ENCODE results near the gene BLOC1S4. TPM values are rescaled to one million over a fixed set of nuclear protein-coding genes. Genes with fewer than 3 reads are reported as not detected.
"Not testable (repeated sequence)": the region's sequence is repeated elsewhere in the genome, so short reads cannot be mapped to it uniquely, and the experiment has no call there.

Gene BLOC1S4, protein sequence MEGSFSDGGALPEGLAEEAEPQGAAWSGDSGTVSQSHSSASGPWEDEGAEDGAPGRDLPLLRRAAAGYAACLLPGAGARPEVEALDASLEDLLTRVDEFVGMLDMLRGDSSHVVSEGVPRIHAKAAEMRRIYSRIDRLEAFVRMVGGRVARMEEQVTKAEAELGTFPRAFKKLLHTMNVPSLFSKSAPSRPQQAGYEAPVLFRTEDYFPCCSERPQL
- total RNA-seq (5.6 TPM), polyA plus RNA-seq (12.4 TPM)

DNA sequence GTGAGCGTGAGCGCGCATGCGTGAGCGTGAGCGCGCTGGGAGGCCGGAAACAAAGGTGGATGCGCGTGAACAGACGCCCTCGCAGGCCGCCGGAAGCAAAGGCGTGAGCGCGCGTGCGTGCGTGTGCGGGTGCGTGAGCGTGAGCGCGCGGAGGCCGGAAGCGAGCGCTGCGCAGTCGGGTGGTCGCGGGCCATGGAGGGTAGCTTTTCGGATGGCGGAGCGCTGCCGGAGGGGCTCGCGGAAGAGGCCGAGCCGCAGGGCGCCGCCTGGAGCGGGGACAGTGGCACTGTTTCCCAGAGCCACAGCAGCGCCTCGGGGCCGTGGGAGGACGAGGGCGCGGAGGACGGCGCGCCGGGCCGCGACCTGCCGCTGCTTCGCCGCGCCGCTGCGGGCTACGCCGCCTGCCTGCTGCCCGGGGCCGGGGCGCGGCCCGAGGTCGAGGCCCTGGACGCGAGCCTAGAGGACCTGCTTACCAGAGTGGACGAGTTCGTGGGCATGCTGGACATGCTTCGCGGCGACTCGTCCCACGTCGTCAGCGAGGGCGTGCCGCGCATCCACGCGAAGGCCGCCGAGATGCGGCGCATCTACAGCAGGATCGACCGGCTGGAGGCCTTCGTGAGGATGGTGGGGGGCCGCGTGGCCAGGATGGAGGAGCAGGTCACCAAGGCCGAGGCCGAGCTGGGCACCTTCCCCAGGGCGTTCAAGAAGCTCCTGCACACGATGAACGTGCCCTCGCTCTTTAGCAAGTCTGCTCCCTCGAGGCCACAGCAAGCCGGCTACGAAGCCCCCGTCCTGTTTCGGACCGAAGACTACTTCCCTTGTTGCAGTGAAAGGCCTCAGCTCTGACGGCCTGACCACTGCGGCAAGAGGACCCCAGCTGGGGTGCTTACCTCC lies at the start of gene BLOC1S4:
Gene BLOC1S4 (plus strand): TSS at position 157 of the 894 bp plus-strand sequence. CDS start 36 bp downstream, at position 193.
- H3K4me3 ChIP-seq (ENCODE audit: low read depth, low read length): peak within 1 kb of the TSS; percentile 73
- peak; percentile 64 for DNase-seq (ENCODE audit: extremely low spot score)
- WGBS: under 1% methylated on average over 109 of the region's 109 CpGs
- H3K4me1 ChIP-seq (ENCODE audit: insufficient read depth): no peaks in the 10 kb centered on the region
- H3K36me3 ChIP-seq (ENCODE audit: insufficient read depth): no peaks in the 10 kb centered on the region
- H3K27ac ChIP-seq (ENCODE audit: low read depth): peak within 1 kb of the TSS; percentile 97

DNA sequence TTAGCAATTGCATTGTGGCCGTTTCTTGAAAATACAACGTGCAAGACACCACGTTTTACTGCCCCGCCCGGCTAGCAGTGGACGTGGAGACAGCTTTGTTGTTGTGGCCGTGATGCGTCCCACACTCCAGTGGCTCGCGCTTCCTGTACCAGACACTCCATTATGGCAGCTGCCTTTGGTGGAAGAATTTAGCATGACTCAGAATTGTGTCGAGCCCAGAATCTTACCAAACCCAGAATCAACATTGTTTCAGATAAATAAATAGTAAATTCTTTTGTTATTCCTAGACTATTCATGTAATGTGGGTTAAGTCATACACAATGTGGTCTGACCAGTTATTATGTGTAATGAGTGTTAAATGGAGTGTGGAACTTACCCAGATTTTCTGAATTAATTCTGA lies 47.6 kb upstream of the BLOC1S4 start:
- Histone ChIP-seq H3K27ac (ENCODE audit: low read depth) (no peak overlapping the region), H3K36me3 (ENCODE audit: insufficient read depth) (no peaks in the 10 kb centered on the region), H3K4me1 (ENCODE audit: insufficient read depth) (peaks cover 1% of the 10 kb centered on the region), H3K4me3 (ENCODE audit: low read depth, low read length) (no peak overlapping the region)
- no peak for DNase-seq (ENCODE audit: extremely low spot score)
- 83% methylated on average over 11 of the region's 11 CpGs for WGBS

DNA sequence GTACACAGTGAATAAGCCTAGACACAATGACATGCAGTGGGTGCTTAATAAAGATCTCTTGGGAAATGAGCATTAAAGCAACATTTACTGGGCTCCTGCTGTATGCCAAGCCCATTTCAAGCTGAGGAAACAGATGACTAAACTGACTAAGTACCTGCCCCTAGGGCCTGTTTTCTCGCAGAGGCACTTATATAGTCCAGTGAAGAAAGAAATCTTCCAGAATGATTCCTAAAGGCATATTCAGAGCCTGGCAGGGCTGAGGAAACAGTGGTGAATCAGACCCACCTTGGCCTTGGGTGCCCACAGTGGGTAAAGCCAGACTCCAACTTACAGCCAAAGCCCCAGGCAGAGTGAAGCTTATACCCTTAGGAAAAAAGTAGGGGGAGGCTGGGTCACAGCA lies 44.3 kb upstream of the BLOC1S4 start:
- H3K4me1 ChIP-seq (ENCODE audit: insufficient read depth): no peaks in the 10 kb centered on the region
- 94% methylated on average over 1 of the region's 1 CpG for WGBS
- no peak overlapping the region for H3K27ac ChIP-seq (ENCODE audit: low read depth)
- no peak for DNase-seq (ENCODE audit: extremely low spot score)
- no peak overlapping the region for H3K4me3 ChIP-seq (ENCODE audit: low read depth, low read length)
- H3K36me3 ChIP-seq (ENCODE audit: insufficient read depth): no peaks in the 10 kb centered on the region

DNA sequence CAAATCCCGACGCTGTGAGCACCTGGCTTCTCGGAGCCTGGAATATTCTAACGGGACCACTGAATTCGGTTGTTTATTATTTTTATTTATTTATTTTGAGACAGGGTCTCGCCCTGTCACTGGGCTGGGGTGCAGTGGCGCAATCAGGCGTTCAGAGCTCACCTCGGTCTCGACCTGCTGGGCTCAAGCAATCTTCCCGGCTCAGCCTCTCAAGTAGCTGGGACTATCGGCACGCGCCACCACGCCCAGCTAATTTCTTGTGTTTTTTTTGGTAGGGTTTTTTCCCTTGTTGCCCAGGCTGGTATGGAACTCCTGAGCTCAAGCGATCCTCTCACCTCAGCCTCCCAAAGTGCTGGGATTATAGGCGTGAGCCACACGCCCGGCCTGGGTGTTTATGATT lies 43.8 kb upstream of the BLOC1S4 start:
- DNase-seq (ENCODE audit: extremely low spot score): no peak
- no peak overlapping the region for H3K27ac ChIP-seq (ENCODE audit: low read depth)
- H3K4me3 ChIP-seq (ENCODE audit: low read depth, low read length): no peak overlapping the region
- H3K36me3 ChIP-seq (ENCODE audit: insufficient read depth): no peaks in the 10 kb centered on the region
- no peaks in the 10 kb centered on the region for H3K4me1 ChIP-seq (ENCODE audit: insufficient read depth)
- 96% methylated on average over 19 of the region's 19 CpGs for WGBS

DNA sequence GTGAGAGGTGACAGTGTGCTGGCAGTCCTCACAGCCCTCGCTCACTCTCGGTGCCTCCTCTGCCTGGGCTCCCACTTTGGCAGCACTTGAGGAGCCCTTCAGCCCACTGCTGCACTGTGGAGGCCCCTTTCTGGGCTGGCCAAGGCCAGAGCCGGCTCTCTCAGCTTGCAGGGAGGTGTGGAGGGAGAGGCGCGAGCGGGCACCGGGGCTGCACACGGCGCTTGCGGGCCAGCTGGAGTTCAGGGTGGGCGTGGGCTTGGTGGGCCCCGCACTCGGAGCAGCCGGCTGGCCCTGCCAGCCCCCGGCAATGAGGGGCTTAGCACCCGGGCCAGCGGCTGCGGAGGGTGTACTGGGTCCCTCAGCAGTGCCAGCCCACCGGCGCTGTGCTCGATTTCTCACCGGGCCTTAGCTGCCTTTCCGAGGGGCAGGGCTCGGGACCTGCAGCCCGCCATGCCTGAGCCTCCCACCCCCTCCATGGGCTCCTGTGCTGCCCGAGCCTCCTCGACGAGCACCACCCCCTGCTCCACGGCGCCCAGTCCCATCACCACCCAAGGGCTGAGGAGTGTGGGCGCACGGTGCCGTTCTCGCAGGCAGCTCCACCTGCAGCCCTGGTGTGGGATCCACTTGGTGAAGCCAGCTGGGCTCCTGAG lies 43.3 kb upstream of the BLOC1S4 start:
- not testable (repeated sequence) for H3K27ac ChIP-seq (ENCODE audit: low read depth); H3K4me1 ChIP-seq (ENCODE audit: insufficient read depth); H3K36me3 ChIP-seq (ENCODE audit: insufficient read depth); DNase-seq (ENCODE audit: extremely low spot score); H3K4me3 ChIP-seq (ENCODE audit: low read depth, low read length)
- WGBS: 97% methylated on average over 34 of the region's 34 CpGs

DNA sequence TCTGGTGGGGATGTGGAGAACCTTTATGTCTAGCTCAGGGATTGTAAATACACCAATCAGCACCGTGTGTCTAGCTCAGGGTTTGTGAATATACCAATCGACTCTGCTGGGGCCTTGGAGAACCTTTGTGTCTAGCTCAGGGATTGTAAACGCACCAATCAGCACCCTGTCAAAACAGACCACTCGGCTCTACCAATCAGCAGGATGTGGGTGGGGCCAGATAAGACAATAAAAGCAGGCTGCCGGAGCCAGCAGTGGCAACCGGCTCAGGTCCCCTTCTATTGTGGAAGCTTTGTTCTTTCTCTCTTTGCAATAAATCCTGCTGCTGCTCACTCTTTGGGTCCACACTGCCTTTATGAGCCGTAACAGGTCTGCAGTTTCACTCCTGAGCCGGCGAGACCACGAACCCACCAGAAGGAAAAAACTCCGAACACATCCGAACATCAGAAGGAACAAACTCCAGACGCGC lies 42.7 kb upstream of the BLOC1S4 start:
- not testable (repeated sequence) for H3K4me1 ChIP-seq (ENCODE audit: insufficient read depth); H3K36me3 ChIP-seq (ENCODE audit: insufficient read depth); H3K4me3 ChIP-seq (ENCODE audit: low read depth, low read length); H3K27ac ChIP-seq (ENCODE audit: low read depth); DNase-seq (ENCODE audit: extremely low spot score)
- WGBS: 24% methylated on average over 14 of the region's 14 CpGs

DNA sequence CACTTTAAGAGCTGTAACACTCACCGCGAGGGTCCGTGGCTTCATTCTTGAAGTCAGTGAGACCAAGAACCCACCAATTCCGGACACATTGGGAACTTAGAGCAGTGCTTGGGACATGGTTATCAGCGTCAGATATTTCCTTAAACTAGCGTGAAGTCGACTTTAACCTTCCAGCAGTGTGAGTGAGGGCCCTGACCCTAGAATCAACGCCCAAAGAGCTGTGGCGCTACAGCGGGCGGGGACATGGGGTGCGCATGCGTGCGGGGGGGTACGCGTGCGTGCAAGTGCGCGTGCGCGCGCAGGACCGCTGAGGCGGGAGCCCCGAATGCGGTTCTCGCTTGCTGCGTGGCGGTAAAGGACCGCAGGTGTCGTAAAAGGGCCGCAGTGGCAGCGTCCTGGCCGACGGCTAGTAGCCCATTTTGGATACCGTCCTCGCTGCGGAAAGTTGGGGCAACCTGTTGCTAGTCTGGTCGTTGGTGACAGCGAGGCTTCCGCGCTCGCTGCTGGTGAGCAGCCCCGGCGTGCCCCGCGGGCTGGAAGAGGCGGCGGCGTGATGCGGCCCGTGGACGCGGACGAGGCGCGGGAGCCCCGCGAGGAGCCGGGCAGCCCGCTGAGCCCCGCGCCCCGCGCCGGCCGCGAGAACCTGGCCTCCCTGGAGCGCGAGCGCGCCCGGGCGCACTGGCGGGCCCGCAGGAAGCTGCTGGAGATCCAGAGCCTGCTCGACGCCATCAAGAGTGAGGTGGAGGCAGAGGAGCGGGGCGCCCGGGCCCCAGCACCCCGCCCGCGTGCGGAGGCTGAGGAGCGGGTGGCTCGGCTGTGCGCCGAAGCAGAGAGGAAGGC lies 42.1 kb upstream of the BLOC1S4 start:
- Histone ChIP-seq H3K4me3 (ENCODE audit: low read depth, low read length) (peak overlapping the region; percentile 71), H3K36me3 (ENCODE audit: insufficient read depth) (no peaks in the 10 kb centered on the region), H3K4me1 (ENCODE audit: insufficient read depth) (no peaks in the 10 kb centered on the region), H3K27ac (ENCODE audit: low read depth) (peak overlapping the region; percentile 75)
- DNase-seq (ENCODE audit: extremely low spot score): peak; percentile 80
- WGBS: under 1% methylated on average over 89 of the region's 89 CpGs

DNA sequence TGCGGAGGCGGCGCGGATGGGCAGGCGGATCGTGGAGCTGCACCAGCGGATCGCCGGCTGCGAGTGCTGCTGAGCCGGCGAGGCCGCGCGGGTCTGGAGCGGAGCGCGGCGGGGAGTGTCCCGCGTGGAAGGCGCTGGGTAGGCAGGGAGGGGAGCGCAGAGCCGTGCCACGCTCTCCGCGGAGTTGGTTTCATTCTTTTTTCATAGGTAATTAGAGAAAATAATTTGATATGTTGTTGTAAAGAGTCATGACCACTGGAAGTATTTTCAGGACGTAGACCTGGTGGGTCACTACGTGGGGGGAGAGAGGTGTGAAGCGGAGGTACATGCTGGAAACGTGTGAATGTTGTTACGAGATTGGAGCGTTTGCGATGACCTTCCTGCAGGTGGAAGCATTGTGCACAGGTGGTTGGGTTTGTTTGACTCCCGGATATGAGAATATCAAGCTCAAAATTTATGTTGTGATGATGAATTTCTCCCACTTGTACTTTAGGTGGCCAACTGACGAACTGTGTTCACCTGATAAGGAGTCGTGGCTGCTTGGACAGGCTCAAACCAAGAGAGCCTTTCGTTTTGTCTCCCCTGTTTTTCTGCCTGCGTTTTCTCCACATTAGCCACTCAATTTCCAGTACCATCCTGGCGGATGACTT lies 41.3 kb upstream of the BLOC1S4 start:
- Histone ChIP-seq H3K27ac (ENCODE audit: low read depth) (peak overlapping the region; percentile 75), H3K4me3 (ENCODE audit: low read depth, low read length) (peak overlapping the region; percentile 71), H3K36me3 (ENCODE audit: insufficient read depth) (no peaks in the 10 kb centered on the region), H3K4me1 (ENCODE audit: insufficient read depth) (no peaks in the 10 kb centered on the region)
- 4% methylated on average over 40 of the region's 40 CpGs for WGBS
- DNase-seq (ENCODE audit: extremely low spot score): no peak

DNA sequence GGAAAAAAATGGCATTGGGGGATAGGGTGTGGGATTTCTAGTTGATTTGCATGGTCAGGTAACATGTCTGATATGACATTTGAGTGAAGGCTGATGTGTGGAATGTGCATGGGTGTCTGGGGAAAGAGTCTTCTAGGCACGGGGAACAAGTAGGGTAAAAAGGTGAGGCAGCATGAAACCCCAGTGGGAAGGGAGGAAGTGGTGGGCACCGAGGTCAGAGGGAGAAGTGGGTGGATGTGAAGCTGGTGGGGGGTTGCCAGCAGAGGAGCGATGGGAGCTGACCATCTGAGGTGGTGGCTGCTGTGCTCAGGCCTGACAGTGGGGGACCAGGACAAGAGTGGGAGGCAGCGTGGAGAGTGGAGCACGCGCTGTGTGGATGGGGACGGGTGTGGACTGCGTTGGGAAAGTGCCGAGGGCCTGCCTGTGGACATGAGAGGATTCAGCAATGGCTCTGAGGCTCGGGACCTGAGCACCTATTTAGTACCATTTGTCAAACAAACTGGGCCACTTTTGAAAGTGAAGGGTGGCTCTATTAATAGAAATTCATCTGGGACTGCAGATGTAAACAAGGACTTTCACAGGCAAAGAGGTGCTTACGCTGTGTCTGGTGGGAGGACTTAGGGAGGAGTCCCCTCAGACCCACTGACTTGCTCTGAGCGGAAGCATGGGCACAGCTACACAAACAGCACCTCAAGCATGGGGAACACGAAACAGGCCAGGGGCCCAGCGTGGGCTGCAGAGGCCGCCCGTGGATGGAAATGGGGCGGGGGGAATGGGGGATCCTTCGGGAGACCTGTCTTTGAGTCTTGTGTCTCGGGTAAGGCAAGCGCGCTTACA lies 39.0 kb upstream of the BLOC1S4 start:
- H3K4me3 ChIP-seq (ENCODE audit: low read depth, low read length): no peak overlapping the region
- H3K36me3 ChIP-seq (ENCODE audit: insufficient read depth): no peaks in the 10 kb centered on the region
- no peak for DNase-seq (ENCODE audit: extremely low spot score)
- no peak overlapping the region for H3K27ac ChIP-seq (ENCODE audit: low read depth)
- 84% methylated on average over 21 of the region's 21 CpGs for WGBS
- H3K4me1 ChIP-seq (ENCODE audit: insufficient read depth): no peaks in the 10 kb centered on the region

DNA sequence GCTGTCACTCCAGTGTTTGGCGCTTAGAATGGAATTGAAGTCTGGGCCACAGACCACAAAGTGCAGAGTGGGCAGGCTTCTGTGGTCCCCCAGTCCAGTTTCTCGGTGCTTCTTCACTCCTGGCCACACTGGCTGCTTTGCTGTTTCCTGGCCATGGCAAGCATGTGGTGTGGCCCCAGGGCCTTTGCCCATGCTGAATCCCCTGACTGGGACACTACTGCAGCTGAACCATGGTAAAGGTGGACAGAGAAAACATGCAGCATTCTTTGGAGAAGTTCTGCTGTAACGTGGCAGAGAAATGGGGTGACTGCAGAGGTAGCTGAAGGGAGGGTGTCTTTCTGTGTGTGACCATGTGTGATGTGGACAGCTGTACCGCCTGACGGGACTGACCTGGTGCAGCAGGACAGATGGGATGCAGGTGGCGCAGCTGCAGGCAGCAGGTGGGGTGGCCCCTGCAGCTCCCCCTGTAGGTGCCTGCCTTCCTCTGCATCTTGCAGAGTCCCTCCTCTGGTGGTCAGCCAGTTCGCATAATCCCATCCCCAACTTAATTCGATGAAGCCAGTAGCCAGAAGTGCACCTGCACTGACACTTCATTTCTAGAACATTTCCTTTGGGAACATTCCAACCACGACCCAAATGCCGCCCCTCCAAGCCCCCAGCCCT lies 35.5 kb upstream of the BLOC1S4 start:
- DNase-seq (ENCODE audit: extremely low spot score): no peak
- H3K4me3 ChIP-seq (ENCODE audit: low read depth, low read length): no peak overlapping the region
- no peaks in the 10 kb centered on the region for H3K4me1 ChIP-seq (ENCODE audit: insufficient read depth)
- H3K36me3 ChIP-seq (ENCODE audit: insufficient read depth): no peaks in the 10 kb centered on the region
- 84% methylated on average over 10 of the region's 10 CpGs for WGBS
- H3K27ac ChIP-seq (ENCODE audit: low read depth): no peak overlapping the region

DNA sequence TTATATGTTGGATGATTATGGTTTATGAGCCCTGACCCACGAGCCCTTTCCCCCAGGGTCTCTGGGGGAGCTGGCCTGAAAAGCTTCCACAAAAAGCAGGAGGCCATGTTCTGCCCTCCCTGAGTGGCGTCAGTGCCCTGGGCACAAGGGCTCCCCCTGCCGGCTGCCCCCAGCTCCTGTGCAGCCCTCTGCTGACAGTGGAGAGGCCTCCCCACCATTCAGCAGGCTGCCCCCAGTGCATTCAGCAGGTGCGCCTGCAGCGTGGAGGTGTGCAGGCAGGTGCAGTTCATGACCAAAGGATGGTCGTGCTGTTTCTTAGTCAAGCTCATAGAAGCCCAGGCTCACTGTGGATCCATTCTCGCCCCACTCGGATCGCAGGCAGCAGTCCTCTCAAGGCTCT lies 34.8 kb upstream of the BLOC1S4 start:
- Histone ChIP-seq H3K4me1 (ENCODE audit: insufficient read depth) (no peaks in the 10 kb centered on the region), H3K27ac (ENCODE audit: low read depth) (no peak overlapping the region), H3K4me3 (ENCODE audit: low read depth, low read length) (no peak overlapping the region), H3K36me3 (ENCODE audit: insufficient read depth) (no peaks in the 10 kb centered on the region)
- DNase-seq (ENCODE audit: extremely low spot score): no peak
- 86% methylated on average over 9 of the region's 9 CpGs for WGBS
